GM23338 (cell line): ENCODE data around the gene SLC4A5. TPM values are rescaled to one million over a fixed set of nuclear protein-coding genes. Genes with fewer than 3 reads are reported as not detected.

Experiments used
- ATAC-seq: fragments of 200-7000 bp; cut with Tn5 transposase; 3 replicates; pipeline ENCODE4 v1.9.1; 2020
- DNase-seq: peaks from one replicate; pipeline ENCODE4 v3.0.0-alpha.2; 2015; ENCODE audit warnings: low spot score
- H2AFZ ChIP-seq: fragments of 200-600 bp; sonication (generic); 2 replicates; pipeline ENCODE4 v1.8.0; 2016; ENCODE audit warnings: antibody characterized with exemption, mild to moderate bottlenecking, moderate library complexity
- H3F3A ChIP-seq: fragments of 200-600 bp; sonication (generic); replicated peaks from 2 replicates; pipeline ENCODE4 v1.8.0; 2017; ENCODE audit warnings: antibody characterized with exemption, mixed run types, low read depth
- H3K27ac ChIP-seq: fragments of 200-600 bp; sonication (generic); 2 replicates; pipeline ENCODE4 v1.6.1; 2016; ENCODE audit warnings: low read depth
- H3K27me3 ChIP-seq: fragments of 200-600 bp; sonication (generic); 2 replicates; pipeline ENCODE4 v1.8.0; 2016; ENCODE audit warnings: mild to moderate bottlenecking, mixed run types, moderate library complexity; ENCODE audit not compliant: insufficient read depth
- H3K36me3 ChIP-seq: fragments of 200-600 bp; sonication (generic); 2 replicates; pipeline ENCODE4 v1.8.0; 2016; ENCODE audit warnings: mild to moderate bottlenecking; ENCODE audit not compliant: insufficient read depth
- H3K4me1 ChIP-seq: fragments of 200-600 bp; sonication (generic); 2 replicates; pipeline ENCODE4 v1.8.0; 2016; ENCODE audit warnings: mild to moderate bottlenecking, moderate library complexity; ENCODE audit not compliant: insufficient read depth
- H3K4me2 ChIP-seq: fragments of 200-600 bp; sonication (generic); 2 replicates; pipeline ENCODE4 v1.7.1; 2017; ENCODE audit warnings: mixed run types
- H3K4me3 ChIP-seq: fragments of 200-600 bp; sonication (generic); 2 replicates; pipeline ENCODE4 v1.6.1; 2016; ENCODE audit warnings: mixed run types
- H3K79me2 ChIP-seq: fragments of 200-600 bp; sonication (generic); replicated peaks from 2 replicates; pipeline ENCODE4 v1.8.0; 2017; ENCODE audit warnings: mild to moderate bottlenecking; ENCODE audit not compliant: insufficient read depth
- H3K9me2 ChIP-seq: fragments of 200-600 bp; sonication (generic); 2 replicates; pipeline ENCODE4 v1.8.0; 2017; ENCODE audit not compliant: insufficient read depth
- H4K20me1 ChIP-seq: fragments of 200-600 bp; sonication (generic); replicated peaks from 2 replicates; pipeline ENCODE4 v1.8.0; 2017; ENCODE audit warnings: mild to moderate bottlenecking; ENCODE audit not compliant: insufficient read depth
- H3K27ac Mint-ChIP-seq: 2 replicates; pipeline ENCODE4 v1.8.0; 2020; ENCODE audit warnings: inconsistent platforms, mild to moderate bottlenecking, moderate library complexity, mixed read lengths
- H3K27me3 Mint-ChIP-seq: 3 replicates; pipeline ENCODE4 v1.8.0; 2022; ENCODE audit warnings: low read depth, mild to moderate bottlenecking, moderate library complexity, mixed read lengths, inconsistent platforms; ENCODE audit not compliant: insufficient read depth, poor library complexity
- H3K36me3 Mint-ChIP-seq: 3 replicates; pipeline ENCODE4 v1.8.0; 2021; ENCODE audit warnings: low read depth, mild to moderate bottlenecking, inconsistent platforms, moderate library complexity, mixed read lengths
- H3K4me1 Mint-ChIP-seq: 3 replicates; pipeline ENCODE4 v1.8.0; 2020; ENCODE audit warnings: mild to moderate bottlenecking, inconsistent platforms, mixed read lengths
- H3K4me3 Mint-ChIP-seq: 3 replicates; pipeline ENCODE4 v1.8.0; 2021; ENCODE audit warnings: moderate library complexity, mild to moderate bottlenecking, inconsistent platforms, mixed read lengths
- H3K9me3 Mint-ChIP-seq: 3 replicates; pipeline ENCODE4 v1.8.0; 2020; ENCODE audit warnings: moderate library complexity, mild to moderate bottlenecking, inconsistent platforms, mixed read lengths
- EZH2 ChIP-seq: fragments of 200-600 bp; sonication (generic); IDR thresholded peaks from one replicate; pipeline ENCODE4 v1.8.0; 2017; ENCODE audit warnings: antibody characterized with exemption, mild to moderate bottlenecking, low read depth; ENCODE audit not compliant: unreplicated experiment
- JUNB ChIP-seq: IDR thresholded peaks from one replicate; pipeline ENCODE4 v1.6.1; 2016; ENCODE audit warnings: antibody characterized with exemption; ENCODE audit not compliant: unreplicated experiment
- REST ChIP-seq: IDR thresholded peaks from one replicate; pipeline ENCODE4 v1.6.1; 2018; ENCODE audit warnings: antibody characterized with exemption; ENCODE audit not compliant: unreplicated experiment
- ZNF462 ChIP-seq: fragments of 250-450 bp; sonication (Bioruptor Pico); IDR thresholded peaks from 2 replicates; pipeline ENCODE4 v1.5.0; 2020; ENCODE audit warnings: mild to moderate bottlenecking, moderate library complexity
- polyA plus RNA-seq: library from polyadenylated mRNA; unstranded; fragments of >200 nt; fragmentation: Nextera tagmentation; extraction: Ambion mirVana; gene quantifications from 2 replicates; pipeline ENCODE4 v1.2.1, GENCODE V29; 2016
- total RNA-seq: library from RNA; depleted of rRNA; stranded (reverse); fragments of >200 nt; shearing (Covaris generic); gene quantifications from 2 replicates; pipeline ENCODE4 v1.2.3, GENCODE V29; 2014

The SLC4A5 gene
- total and polyA plus RNA-seq, 2 experiments from 2014 or later, result 0.24 to 0.70 TPM

GRCh38 chr2:74366036-74366435 lies 22.8 kb upstream of the SLC4A5 start:
- Histone ChIP-seq H3K27ac (no peak overlapping the region), H3K4me1 (no peaks in the 10 kb centered on the region), H3F3A (no peaks in the 10 kb centered on the region), H3K4me3 (no peak overlapping the region), H4K20me1 (no peaks in the 10 kb centered on the region; the same call in none of the 2 replicates), H3K4me2 (no peak overlapping the region), H3K27me3 (no peaks in the 10 kb centered on the region), H3K9me2 (no peaks in the 10 kb centered on the region), H3K79me2 (no peaks in the 10 kb centered on the region), H3K36me3 (peaks cover 47% of the 10 kb centered on the region), H2AFZ (no peak overlapping the region)
- DNase-seq, result no peak
- Mint-ChIP-seq H3K4me1 (peaks cover 1% of the 10 kb centered on the region; the same call in 1 of the 3 replicates), H3K4me3 (no peak overlapping the region; the same call in 2 of the 3 replicates), H3K27ac (no peak overlapping the region), H3K27me3 (peaks cover 4% of the 10 kb centered on the region), H3K9me3 (no peaks in the 10 kb centered on the region), H3K36me3 (peaks cover 88% of the 10 kb centered on the region)
- ATAC-seq, result no peak
- TF ChIP-seq ZNF462, result no peak
- no peak for TF ChIP-seq JUNB
- TF ChIP-seq EZH2, result no peak
- no peak for TF ChIP-seq REST
